A549 (cell line): ENCODE measurements around the gene HGS.

Experiments used
- EP300 ChIP-seq, 2 experiments: fragments of >200 bp; sonication (Bioruptor Twin); formaldehyde crosslinking; IDR thresholded peaks; 2 replicates in 1 of 2; 3 replicates in 1 of 2; pipeline ENCODE4 v1.6.1; 2016 to 2017
- HOXA7 ChIP-seq: fragments of 250-450 bp; sonication (Bioruptor Pico); IDR thresholded peaks from 2 replicates; pipeline ENCODE4 v1.5.0; 2020; ENCODE audit warnings: mild to moderate bottlenecking, moderate library complexity
- MAFK ChIP-seq: fragments of 450-650 bp; IDR thresholded peaks from 2 replicates; pipeline ENCODE4 v1.6.1; 2014; ENCODE audit not compliant: partially characterized antibody
- PHF8 ChIP-seq: fragments of 200-600 bp; sonication (generic); IDR thresholded peaks from 2 replicates; pipeline ENCODE4 v1.6.1; 2016; ENCODE audit warnings: low read depth, mild to moderate bottlenecking, antibody characterized with exemption, moderate library complexity, borderline replicate concordance
- POLR2A ChIP-seq: IDR thresholded peaks from 2 replicates; pipeline ENCODE4 v1.6.1; 2012; ENCODE audit warnings: mild to moderate bottlenecking, low read length
- RNF2 ChIP-seq: fragments of 200-600 bp; sonication (generic); IDR thresholded peaks from 2 replicates; pipeline ENCODE4 v1.6.1; 2016; ENCODE audit warnings: low read depth, mild to moderate bottlenecking, antibody characterized with exemption, moderate library complexity, borderline replicate concordance
- SMC3 ChIP-seq: fragments of >200 bp; sonication (Bioruptor Twin); formaldehyde crosslinking; IDR thresholded peaks from 3 replicates; pipeline ENCODE4 v1.6.1; 2018; ENCODE audit warnings: inconsistent platforms
- SREBF2 ChIP-seq: fragments of 450-650 bp; IDR thresholded peaks from 2 replicates; pipeline ENCODE4 v1.6.1; 2014; ENCODE audit warnings: mild to moderate bottlenecking, moderate library complexity
- TF ChIP-seq, protein P1 (sequence below): fragments of >200 bp; sonication (Bioruptor Twin); formaldehyde crosslinking; IDR thresholded peaks from 3 replicates; pipeline ENCODE4 v1.5.1; 2016
- TF ChIP-seq, protein P2 (sequence below): fragments of 200-600 bp; sonication (generic); IDR thresholded peaks from 2 replicates; pipeline ENCODE4 v1.6.1; 2016; ENCODE audit warnings: antibody characterized with exemption, mild to moderate bottlenecking, moderate library complexity
- TF ChIP-seq, protein P3 (sequence below): IDR thresholded peaks from 2 replicates; pipeline ENCODE4 v1.6.1; 2012
- TF ChIP-seq, protein P4 (sequence below): IDR thresholded peaks from 2 replicates; pipeline ENCODE4 v1.6.1; 2012

DNA sequence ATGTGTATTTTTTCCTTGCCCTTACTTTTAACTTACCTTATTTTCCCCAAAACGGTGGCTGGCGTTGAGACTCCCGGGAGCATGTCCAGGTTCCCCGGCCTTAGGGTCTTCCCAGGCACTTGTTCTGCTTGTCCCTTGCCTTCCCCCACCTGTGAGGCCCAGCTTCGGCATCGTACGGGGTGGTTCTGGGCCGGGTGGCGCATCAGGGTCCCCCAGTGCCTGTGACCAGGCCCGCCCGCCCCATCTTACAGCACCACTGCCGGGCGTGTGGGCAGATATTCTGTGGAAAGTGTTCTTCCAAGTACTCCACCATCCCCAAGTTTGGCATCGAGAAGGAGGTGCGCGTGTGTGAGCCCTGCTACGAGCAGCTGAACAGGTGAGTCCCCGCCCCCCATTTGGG is 7.4 kb downstream of the HGS start:
- TF ChIP-seq POLR2A (no peak), EP300 (IDR thresholded peaks at IDR 0.05) (no peak), HOXA7 (CRISPR knock-in tag) (no peak), RNF2 (no peak), MAFK (no peak), SMC3 (no peak), PHF8 (no peak), SREBF2 (no peak)
- TF ChIP-seq, protein P1, sequence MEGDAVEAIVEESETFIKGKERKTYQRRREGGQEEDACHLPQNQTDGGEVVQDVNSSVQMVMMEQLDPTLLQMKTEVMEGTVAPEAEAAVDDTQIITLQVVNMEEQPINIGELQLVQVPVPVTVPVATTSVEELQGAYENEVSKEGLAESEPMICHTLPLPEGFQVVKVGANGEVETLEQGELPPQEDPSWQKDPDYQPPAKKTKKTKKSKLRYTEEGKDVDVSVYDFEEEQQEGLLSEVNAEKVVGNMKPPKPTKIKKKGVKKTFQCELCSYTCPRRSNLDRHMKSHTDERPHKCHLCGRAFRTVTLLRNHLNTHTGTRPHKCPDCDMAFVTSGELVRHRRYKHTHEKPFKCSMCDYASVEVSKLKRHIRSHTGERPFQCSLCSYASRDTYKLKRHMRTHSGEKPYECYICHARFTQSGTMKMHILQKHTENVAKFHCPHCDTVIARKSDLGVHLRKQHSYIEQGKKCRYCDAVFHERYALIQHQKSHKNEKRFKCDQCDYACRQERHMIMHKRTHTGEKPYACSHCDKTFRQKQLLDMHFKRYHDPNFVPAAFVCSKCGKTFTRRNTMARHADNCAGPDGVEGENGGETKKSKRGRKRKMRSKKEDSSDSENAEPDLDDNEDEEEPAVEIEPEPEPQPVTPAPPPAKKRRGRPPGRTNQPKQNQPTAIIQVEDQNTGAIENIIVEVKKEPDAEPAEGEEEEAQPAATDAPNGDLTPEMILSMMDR: no peak
- TF ChIP-seq, protein P2, sequence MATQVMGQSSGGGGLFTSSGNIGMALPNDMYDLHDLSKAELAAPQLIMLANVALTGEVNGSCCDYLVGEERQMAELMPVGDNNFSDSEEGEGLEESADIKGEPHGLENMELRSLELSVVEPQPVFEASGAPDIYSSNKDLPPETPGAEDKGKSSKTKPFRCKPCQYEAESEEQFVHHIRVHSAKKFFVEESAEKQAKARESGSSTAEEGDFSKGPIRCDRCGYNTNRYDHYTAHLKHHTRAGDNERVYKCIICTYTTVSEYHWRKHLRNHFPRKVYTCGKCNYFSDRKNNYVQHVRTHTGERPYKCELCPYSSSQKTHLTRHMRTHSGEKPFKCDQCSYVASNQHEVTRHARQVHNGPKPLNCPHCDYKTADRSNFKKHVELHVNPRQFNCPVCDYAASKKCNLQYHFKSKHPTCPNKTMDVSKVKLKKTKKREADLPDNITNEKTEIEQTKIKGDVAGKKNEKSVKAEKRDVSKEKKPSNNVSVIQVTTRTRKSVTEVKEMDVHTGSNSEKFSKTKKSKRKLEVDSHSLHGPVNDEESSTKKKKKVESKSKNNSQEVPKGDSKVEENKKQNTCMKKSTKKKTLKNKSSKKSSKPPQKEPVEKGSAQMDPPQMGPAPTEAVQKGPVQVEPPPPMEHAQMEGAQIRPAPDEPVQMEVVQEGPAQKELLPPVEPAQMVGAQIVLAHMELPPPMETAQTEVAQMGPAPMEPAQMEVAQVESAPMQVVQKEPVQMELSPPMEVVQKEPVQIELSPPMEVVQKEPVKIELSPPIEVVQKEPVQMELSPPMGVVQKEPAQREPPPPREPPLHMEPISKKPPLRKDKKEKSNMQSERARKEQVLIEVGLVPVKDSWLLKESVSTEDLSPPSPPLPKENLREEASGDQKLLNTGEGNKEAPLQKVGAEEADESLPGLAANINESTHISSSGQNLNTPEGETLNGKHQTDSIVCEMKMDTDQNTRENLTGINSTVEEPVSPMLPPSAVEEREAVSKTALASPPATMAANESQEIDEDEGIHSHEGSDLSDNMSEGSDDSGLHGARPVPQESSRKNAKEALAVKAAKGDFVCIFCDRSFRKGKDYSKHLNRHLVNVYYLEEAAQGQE: no peak
- TF ChIP-seq, protein P3, sequence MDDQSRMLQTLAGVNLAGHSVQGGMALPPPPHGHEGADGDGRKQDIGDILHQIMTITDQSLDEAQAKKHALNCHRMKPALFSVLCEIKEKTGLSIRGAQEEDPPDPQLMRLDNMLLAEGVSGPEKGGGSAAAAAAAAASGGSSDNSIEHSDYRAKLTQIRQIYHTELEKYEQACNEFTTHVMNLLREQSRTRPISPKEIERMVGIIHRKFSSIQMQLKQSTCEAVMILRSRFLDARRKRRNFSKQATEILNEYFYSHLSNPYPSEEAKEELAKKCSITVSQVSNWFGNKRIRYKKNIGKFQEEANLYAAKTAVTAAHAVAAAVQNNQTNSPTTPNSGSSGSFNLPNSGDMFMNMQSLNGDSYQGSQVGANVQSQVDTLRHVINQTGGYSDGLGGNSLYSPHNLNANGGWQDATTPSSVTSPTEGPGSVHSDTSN: no peak
- TF ChIP-seq, protein P4, sequence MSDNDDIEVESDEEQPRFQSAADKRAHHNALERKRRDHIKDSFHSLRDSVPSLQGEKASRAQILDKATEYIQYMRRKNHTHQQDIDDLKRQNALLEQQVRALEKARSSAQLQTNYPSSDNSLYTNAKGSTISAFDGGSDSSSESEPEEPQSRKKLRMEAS: no peak
